Tibial nerve (tissue), 3 donors: Measurements from ENCODE around the gene SGCG.

Experiments
- CTCF ChIP-seq, 5 experiments: fragments of 200-600 bp in 3 of 5; fragments of 450-650 bp in 2 of 5; sonication (generic) in 3 of 5; IDR thresholded peaks; one replicate each; pipeline ENCODE4 v1.5.1; 2016 to 2019; ENCODE audit warnings: antibody characterized with exemption in 5 of 5, mild to moderate bottlenecking in 3 of 5, moderate library complexity in 2 of 5
- POLR2A ChIP-seq, 2 donors: fragments of 450-650 bp; IDR thresholded peaks; one replicate each; pipeline ENCODE4 v1.6.1; 2017; ENCODE audit warnings: antibody characterized with exemption in 2 of 2, mild to moderate bottlenecking in 2 of 2, moderate library complexity in 2 of 2

- TF ChIP-seq CTCF (IDR thresholded peaks at IDR 0.05) (no peak), POLR2A (IDR thresholded peaks at IDR 0.05) (no peak)
Observed at GRCh38 chr13:23267571-23267970, 86.8 kb downstream of the SGCG start.
